GM12878 (cell line): ENCODE results near the gene PAQR5. TPM values are rescaled to one million over a fixed set of nuclear protein-coding genes. Genes with fewer than 3 reads are reported as not detected.

Experiments used
- ATAC-seq: fragments of 200-7000 bp; cut with Tn5 transposase; 3 replicates; pipeline ENCODE4 v1.9.1; 2020; ENCODE audit warnings: mild to moderate bottlenecking, moderate library complexity
- BruUV-seq: library from RNA; stranded (reverse); fragments of 400-500 nt; replicated peaks from 2 replicates; lab custom pipeline; 2021; lab: Mats Ljungman, UMichigan
- CTCF ChIA-PET: fragments of 300-600 bp; sonication (Branson Sonifier 250); formaldehyde crosslinking; extraction: SDS; loops from one replicate; lab custom pipeline; 2021; ENCODE audit warnings: inconsistent platforms; lab: Yijun Ruan, JAX
- POLR2A ChIA-PET: fragments of 350-600 bp; formaldehyde crosslinking; extraction: SDS; loops from one replicate; lab custom pipeline; 2021; ENCODE audit warnings: inconsistent platforms; lab: Charles Lee
- RAD21 ChIA-PET: fragments of 300-600 bp; sonication (Branson Sonifier 250); formaldehyde crosslinking; loops from one replicate; lab custom pipeline; 2023; ENCODE audit warnings: antibody characterized with exemption; ENCODE audit not compliant: unreplicated experiment; lab: Charles Lee
- SMC1A ChIA-PET: fragments of 300-600 bp; sonication (Branson Sonifier 250); formaldehyde crosslinking; loops from one replicate; lab custom pipeline; 2023; ENCODE audit not compliant: unreplicated experiment, uncharacterized antibody; lab: Charles Lee
- DNase-seq: peaks from one replicate; pipeline ENCODE4 v3.0.0-alpha.2; 2011; ENCODE audit warnings: low read depth, low spot score
- FAIRE-seq: peaks from 3 replicates; lab custom pipeline; 2011; peaks lifted over from hg19 to GRCh38; lab: Jason Lieb, UNC
- H2AFZ ChIP-seq: 2 replicates; pipeline ENCODE4 v1.6.0; 2011; ENCODE audit warnings: low read depth, low read length, control low read depth; ENCODE audit not compliant: control insufficient read depth
- H3K27ac ChIP-seq: 2 replicates; pipeline ENCODE4 v1.5.1; 2011; ENCODE audit warnings: control low read depth; ENCODE audit not compliant: control insufficient read depth, insufficient read depth
- H3K27me3 ChIP-seq, 2 experiments: replicated peaks in 1 of 2; 2 replicates each; pipeline versions ENCODE4 v1.6.0 to v1.6.1; 2011; ENCODE audit warnings: low read length in 1 of 2; ENCODE audit not compliant: control insufficient read depth in 2 of 2, insufficient read depth in 2 of 2
- H3K36me3 ChIP-seq, 2 experiments: 2 replicates each; pipeline ENCODE4 v1.5.1; 2011; ENCODE audit warnings: low read length in 1 of 2; ENCODE audit not compliant: control insufficient read depth in 2 of 2, insufficient read depth in 2 of 2
- H3K4me1 ChIP-seq: 2 replicates; pipeline ENCODE4 v1.6.1; 2011; ENCODE audit warnings: mild to moderate bottlenecking, low read length, moderate library complexity, mixed read lengths; ENCODE audit not compliant: control insufficient read depth, insufficient read depth
- H3K4me2 ChIP-seq: 2 replicates; pipeline ENCODE4 v1.6.0; 2011; ENCODE audit warnings: control low read depth; ENCODE audit not compliant: control insufficient read depth, insufficient read depth
- H3K4me3 ChIP-seq: fragments of 200-600 bp; sonication (generic); 2 replicates; pipeline ENCODE4 v1.5.1; 2016
- H3K79me2 ChIP-seq: 2 replicates; pipeline ENCODE4 v1.6.0; 2011; ENCODE audit warnings: low read length; ENCODE audit not compliant: control insufficient read depth, insufficient read depth
- H3K9ac ChIP-seq: 2 replicates; pipeline ENCODE4 v1.8.0; 2011; ENCODE audit warnings: low read length, control low read depth, mixed read lengths; ENCODE audit not compliant: control insufficient read depth, insufficient read depth
- H3K9me3 ChIP-seq: replicated peaks from 3 replicates; pipeline ENCODE4 v1.5.1; 2011; ENCODE audit warnings: mild to moderate bottlenecking, low read length; ENCODE audit not compliant: control insufficient read depth, insufficient read depth
- H4K20me1 ChIP-seq: 2 replicates; pipeline ENCODE4 v1.6.0; 2011; ENCODE audit not compliant: control insufficient read depth, insufficient read depth
- CBFB ChIP-seq: IDR thresholded peaks from 2 replicates; pipeline ENCODE4 v1.6.1; 2016; ENCODE audit warnings: antibody characterized with exemption, low read depth
- CEBPZ ChIP-seq: fragments of 150-350 bp; IDR thresholded peaks from 2 replicates; pipeline ENCODE4 v1.6.1; 2016; ENCODE audit warnings: low read depth, low read length
- HDAC2 ChIP-seq: fragments of 200-600 bp; sonication (generic); IDR thresholded peaks from 2 replicates; pipeline ENCODE4 v1.6.1; 2017
- JUND ChIP-seq: IDR thresholded peaks from 2 replicates; pipeline ENCODE4 v1.6.1; 2012; ENCODE audit warnings: low read depth, mild to moderate bottlenecking, low read length, improper control_type of control experiment, moderate library complexity
- LARP7 ChIP-seq: fragments of 450-650 bp; IDR thresholded peaks from 2 replicates; pipeline ENCODE4 v1.6.1; 2017; ENCODE audit warnings: mild to moderate bottlenecking
- NR2C1 ChIP-seq: fragments of 450-650 bp; IDR thresholded peaks from 2 replicates; pipeline ENCODE4 v1.6.1; 2017; ENCODE audit warnings: antibody characterized with exemption, mild to moderate bottlenecking, moderate library complexity
- POU2F2 ChIP-seq: IDR thresholded peaks from 3 replicates; pipeline ENCODE4 v1.6.1; 2011; ENCODE audit warnings: low read depth, mild to moderate bottlenecking, low read length, borderline replicate concordance
- RFX5 ChIP-seq: IDR thresholded peaks from 2 replicates; pipeline ENCODE4 v1.6.1; 2011; ENCODE audit warnings: low read depth, low read length, improper control_type of control experiment
- SMAD1 ChIP-seq: fragments of 450-650 bp; IDR thresholded peaks from 2 replicates; pipeline ENCODE4 v1.6.1; 2018; ENCODE audit warnings: mild to moderate bottlenecking, low read depth; ENCODE audit not compliant: partially characterized antibody
- SMAD5 ChIP-seq: IDR thresholded peaks from 2 replicates; pipeline ENCODE4 v1.6.1; 2016; ENCODE audit warnings: antibody characterized with exemption, low read depth
- SREBF2 ChIP-seq: IDR thresholded peaks from 2 replicates; pipeline ENCODE4 v1.6.1; 2012; ENCODE audit warnings: mild to moderate bottlenecking, low read length
- SRF ChIP-seq, 2 experiments: IDR thresholded peaks; 2 replicates each; pipeline ENCODE4 v1.6.1; 2011; ENCODE audit warnings: low read depth in 2 of 2, low read length in 2 of 2, mild to moderate bottlenecking in 1 of 2, moderate library complexity in 1 of 2
- USF1 ChIP-seq: IDR thresholded peaks from 2 replicates; pipeline ENCODE4 v1.6.1; 2011; ENCODE audit warnings: borderline replicate concordance, low read depth, mild to moderate bottlenecking, moderate library complexity, mixed read lengths, low read length; ENCODE audit not compliant: insufficient read depth; ENCODE audit errors: extremely low read length
- USF2 ChIP-seq: IDR thresholded peaks from 2 replicates; pipeline ENCODE4 v1.6.1; 2011; ENCODE audit warnings: low read depth, low read length, improper control_type of control experiment, borderline replicate concordance
- YBX1 ChIP-seq: fragments of 450-650 bp; IDR thresholded peaks from 2 replicates; pipeline ENCODE4 v1.6.1; 2016; ENCODE audit warnings: antibody characterized with exemption
- ZNF217 ChIP-seq: fragments of 450-650 bp; IDR thresholded peaks from 2 replicates; pipeline ENCODE4 v1.6.1; 2017; ENCODE audit warnings: antibody characterized with exemption, mild to moderate bottlenecking
- ZNF384 ChIP-seq: IDR thresholded peaks from 2 replicates; pipeline ENCODE4 v1.6.1; 2012; ENCODE audit warnings: low read depth, mild to moderate bottlenecking, low read length, improper control_type of control experiment, borderline replicate concordance
- ZSCAN29 ChIP-seq: fragments of 450-650 bp; IDR thresholded peaks from 2 replicates; pipeline ENCODE4 v1.6.1; 2017; ENCODE audit warnings: mild to moderate bottlenecking, moderate library complexity
- WGBS: methylation state at CpG from one replicate; pipeline ENCODE4 v1.1.6; 2016; ENCODE audit warnings: low lambda C conversion rate; ENCODE audit not compliant: insufficient replicate concordance, insufficient coverage; ENCODE audit errors: missing lambda C conversion rate; 5-methylcytosine and 5-hydroxymethylcytosine counted together
- in situ Hi-C: fragments of 300-500 bp; cut with MboI; formaldehyde crosslinking; loops from 9 replicates; pipeline ENCODE4 v1.14.3; 2018; ENCODE audit warnings: mixed read lengths
- intact Hi-C: fragments of 100-400 bp; cut with micrococcal nuclease; formaldehyde crosslinking; loops from one replicate; pipeline ENCODE4 v1.14.2; 2022; ENCODE audit not compliant: unreplicated experiment
- polyA plus RNA-seq, 11 experiments: library from polyadenylated mRNA; depleted of rRNA in 4 of 11; unstranded in 6 of 11; stranded (reverse) in 5 of 11; fragments of >200 nt; fragmentation: Nextera tagmentation in 4 of 11; fragmentation: Illumina TruSeq in 1 of 11; extraction: Ambion mirVana in 4 of 11; extraction: Trizol in 1 of 11; gene quantifications; 1 replicate in 1 of 11; 2 replicates in 10 of 11; pipeline versions ENCODE4 v1.2.1 to v1.2.3, GENCODE V29; 2011 to 2016; ENCODE audit warnings: inconsistent platforms in 2 of 11, missing spikeins in 2 of 11, low read depth in 1 of 11
- total RNA-seq, 4 experiments: library from RNA; depleted of rRNA in 3 of 4; stranded (reverse); fragments of >200 nt in 3 of 4; fragmentation: Illumina TruSeq in 1 of 4; extraction: Trizol in 1 of 4; gene quantifications; 2 replicates each; pipeline versions ENCODE4 v1.2.1 to v1.2.3, GENCODE V29; 2013 to 2021

The PAQR5 gene
- total and polyA plus RNA-seq, 10 of the 15 experiments (the other 5 are each of a cell fraction or from before 2014, with no cell fraction given) = 0.02 to 0.03 TPM; not detected in 8

- Histone ChIP-seq H3K4me2 (no peak overlapping the region), H2AFZ (no peak overlapping the region), H3K4me3 (no peak overlapping the region), H4K20me1 (no peaks in the 10 kb centered on the region), H3K27me3 (peaks cover 0 to 1% of the 10 kb centered on the region in 2 experiments; a peak in 2 of 4 replicates), H3K9me3 (no peaks in the 10 kb centered on the region), H3K79me2 (no peaks in the 10 kb centered on the region), H3K9ac (no peak overlapping the region), H3K4me1 (no peaks in the 10 kb centered on the region), H3K36me3 (no peaks in the 10 kb centered on the region)
- BruUV-seq = no TSS peak
- no peak for ATAC-seq
- POLR2A ChIA-PET = no interaction called here
- FAIRE-seq = no peak
- in situ Hi-C loops = no loop called here
- WGBS = 33% methylated on average over 8 of the region's 8 CpGs
- CTCF ChIA-PET = no interaction called here
- SMC1A ChIA-PET = no interaction called here
- RAD21 ChIA-PET = no interaction called here
- TF ChIP-seq YBX1 (no peak), ZNF384 (no peak), POU2F2 (no peak), HDAC2 (no peak), USF2 (no peak), NR2C1 (no peak), CBFB (no peak), LARP7 (no peak), SMAD5 (no peak), JUND (no peak), SRF (IDR thresholded peaks at IDR 0.05; ENCODE audit: low read depth in 2 of 2, low read length in 2 of 2) (no peak), CEBPZ (no peak), USF1 (no peak), RFX5 (no peak), SREBF2 (no peak), ZNF217 (no peak), SMAD1 (no peak), ZSCAN29 (no peak)
- TF ChIP-seq, all 136 proteins: peak for 0
- intact Hi-C loops = no loop called here
- DNase-seq = no peak
- H3K27ac ChIP-seq = no peak overlapping the region
These were observed 30.0 kb downstream of the PAQR5 start for GRCh38 chr15:69328739-69329138.
